Activated CD4-positive, alpha-beta memory T cell treated with anti-CD3 and anti-CD28 coated beads for 36 hours (primary cell): ENCODE results near the gene SNRPA. TPM values are rescaled to one million over a fixed set of nuclear protein-coding genes. Genes with fewer than 3 reads are reported as not detected.
"Not testable (repeated sequence)": the region's sequence is repeated elsewhere in the genome, so short reads cannot be mapped to it uniquely, and the experiment has no call there.

Experiments
- CTCF ChIA-PET: fragments of 350-600 bp; sonication (Branson Sonifier 250); formaldehyde crosslinking; loops from one replicate; lab custom pipeline; 2021; ENCODE audit warnings: antibody characterized with exemption, inconsistent platforms; lab: Charles Lee
- POLR2A ChIA-PET: fragments of 350-600 bp; sonication (Branson Sonifier 250); formaldehyde crosslinking; loops from one replicate; lab custom pipeline; 2021; ENCODE audit warnings: antibody characterized with exemption; lab: Charles Lee
- DNase-seq: peaks from one replicate; pipeline ENCODE4 v3.0.0-alpha.2; 2020
- H3K27ac Mint-ChIP-seq: one replicate; pipeline ENCODE4 v1.8.0; 2021; ENCODE audit warnings: mixed read lengths
- H3K27me3 Mint-ChIP-seq: one replicate; pipeline ENCODE4 v1.8.0; 2021; ENCODE audit warnings: mixed read lengths
- H3K36me3 Mint-ChIP-seq: one replicate; pipeline ENCODE4 v1.8.0; 2021; ENCODE audit warnings: mixed read lengths
- H3K4me1 Mint-ChIP-seq: one replicate; pipeline ENCODE4 v1.8.0; 2021; ENCODE audit warnings: low read depth, mixed read lengths
- H3K4me3 Mint-ChIP-seq: one replicate; pipeline ENCODE4 v1.8.0; 2021; ENCODE audit warnings: mild to moderate bottlenecking, mixed read lengths
- H3K9me3 Mint-ChIP-seq: one replicate; pipeline ENCODE4 v1.8.0; 2021; ENCODE audit warnings: mixed read lengths
- intact Hi-C: fragments of 100-400 bp; cut with micrococcal nuclease; formaldehyde crosslinking; loops from one replicate; pipeline ENCODE4 v1.15.1; 2023
- total RNA-seq, 2 experiments: library from RNA; stranded (reverse); gene quantifications; one replicate each; pipeline ENCODE4 v1.2.3, GENCODE V29; 2021

The SNRPA gene
- total RNA-seq, 2 experiments from 2014 or later = 241 to 253 TPM

DNA sequence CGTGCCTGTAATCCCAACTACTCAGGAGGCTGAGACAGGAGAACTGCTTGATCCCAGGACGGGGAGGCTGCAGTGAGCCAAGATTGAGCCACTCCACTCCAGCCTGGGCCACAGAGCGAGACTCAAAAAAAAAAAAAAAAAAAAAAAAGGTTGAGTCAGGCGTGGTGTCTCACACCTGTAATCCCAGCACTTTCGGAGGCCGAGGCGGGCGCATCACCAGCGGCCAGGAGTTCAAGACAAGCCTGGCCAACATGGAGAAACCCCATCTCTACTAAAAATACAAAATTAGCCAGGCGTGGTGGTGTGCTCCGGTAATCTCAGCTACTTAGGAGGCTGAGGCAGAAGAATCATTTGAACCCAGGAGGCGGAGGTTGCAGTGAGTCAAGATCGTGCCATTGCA is 15.4 kb downstream of the SNRPA start:
- H3K4me3 Mint-ChIP-seq, intact Hi-C loops, H3K27me3 Mint-ChIP-seq, H3K9me3 Mint-ChIP-seq, H3K27ac Mint-ChIP-seq, DNase-seq: not testable (repeated sequence)
- Mint-ChIP-seq H3K4me1 (peaks cover 50% of the 10 kb centered on the region), H3K36me3 (peaks cover 68% of the 10 kb centered on the region)
- POLR2A ChIA-PET = interaction anchor here (0.7 to 0.8 kb wide), 2 partner anchors 10 to 12 kb away, joined by 4 to 5 read pairs; no protein-coding TSS in a partner anchor
- CTCF ChIA-PET = interaction anchor here (1.1 to 1.9 kb wide), 2 partner anchors 39 to 40 kb away, joined by 3 to 6 read pairs; no protein-coding TSS in a partner anchor

DNA sequence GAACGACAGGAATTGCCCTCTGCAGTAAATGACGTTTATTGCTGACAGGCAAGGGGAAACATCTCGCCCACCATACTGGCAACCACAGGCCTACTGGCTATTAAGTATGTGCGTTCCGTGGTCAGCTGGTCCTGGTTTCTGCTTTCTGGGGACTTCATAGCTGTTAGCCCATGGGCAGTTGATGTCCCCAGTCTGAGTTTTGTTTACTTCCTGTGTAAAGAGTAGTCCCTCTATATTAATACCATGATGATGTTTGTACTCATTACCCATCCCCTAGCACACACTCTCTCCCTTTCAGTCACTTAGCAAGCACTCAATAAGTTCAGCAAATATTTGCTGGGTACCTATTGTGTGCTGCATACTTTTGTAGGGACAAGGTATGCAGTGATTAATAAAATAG is 17.9 kb downstream of the SNRPA start:
- peaks cover 4% of the 10 kb centered on the region for H3K9me3 Mint-ChIP-seq
- peaks cover 45% of the 10 kb centered on the region for H3K36me3 Mint-ChIP-seq
- H3K27ac Mint-ChIP-seq = no peak overlapping the region
- POLR2A ChIA-PET = no interaction called here
- no peaks in the 10 kb centered on the region for H3K27me3 Mint-ChIP-seq
- intact Hi-C loops = no loop called here
- H3K4me1 Mint-ChIP-seq = peaks cover 29% of the 10 kb centered on the region
- CTCF ChIA-PET = no interaction called here
- H3K4me3 Mint-ChIP-seq = no peak overlapping the region
- DNase-seq = no peak

DNA sequence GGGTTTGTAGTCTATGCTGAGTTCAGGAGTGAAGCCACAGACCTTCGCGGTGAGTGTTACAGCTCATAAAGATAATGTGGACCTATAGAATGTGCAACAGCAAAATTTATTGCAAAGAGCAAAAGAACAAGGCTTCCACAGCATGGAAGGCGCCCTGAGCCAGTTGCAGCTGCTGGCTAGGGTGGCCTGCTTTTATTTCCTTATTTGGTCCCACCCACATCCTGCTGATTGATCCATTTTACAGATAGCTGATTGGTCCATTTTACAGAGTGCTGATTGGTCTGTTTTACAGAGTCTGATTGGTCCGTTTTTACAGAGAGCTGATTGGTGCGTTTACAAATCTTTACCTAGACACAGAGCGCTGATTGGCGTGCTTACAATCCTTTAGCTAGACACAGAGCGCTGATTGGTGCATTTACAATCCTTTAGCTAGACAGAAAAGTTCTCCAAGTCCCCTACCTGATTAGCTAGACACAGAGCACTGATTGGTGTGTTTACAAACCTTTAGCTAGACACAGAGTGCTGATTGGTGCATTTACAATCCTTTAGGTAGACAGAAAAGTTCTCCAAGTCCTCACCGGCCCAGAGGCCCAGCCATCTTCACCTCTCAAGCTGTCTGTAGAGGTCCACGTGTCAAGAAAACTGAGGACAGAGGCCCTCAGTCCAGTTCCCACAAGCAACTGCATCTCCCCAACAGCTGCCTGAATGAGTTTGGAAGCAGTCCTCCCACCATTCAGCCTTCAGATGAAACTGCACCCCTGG is 20.3 kb downstream of the SNRPA start:
- peaks cover 24% of the 10 kb centered on the region for H3K36me3 Mint-ChIP-seq
- H3K27ac Mint-ChIP-seq, H3K4me3 Mint-ChIP-seq, DNase-seq, H3K27me3 Mint-ChIP-seq, H3K9me3 Mint-ChIP-seq, intact Hi-C loops: not testable (repeated sequence)
- CTCF ChIA-PET = interaction anchor here (1.1 kb wide), 1 partner anchor 36 kb away, joined by 4 read pairs; no protein-coding TSS in a partner anchor
- POLR2A ChIA-PET = interaction anchor here (1.5 kb wide), 1 partner anchor 21 kb away, joined by 7 read pairs; the partner anchor contains the start of gene ACTMAP
- H3K4me1 Mint-ChIP-seq = peaks cover 15% of the 10 kb centered on the region

DNA sequence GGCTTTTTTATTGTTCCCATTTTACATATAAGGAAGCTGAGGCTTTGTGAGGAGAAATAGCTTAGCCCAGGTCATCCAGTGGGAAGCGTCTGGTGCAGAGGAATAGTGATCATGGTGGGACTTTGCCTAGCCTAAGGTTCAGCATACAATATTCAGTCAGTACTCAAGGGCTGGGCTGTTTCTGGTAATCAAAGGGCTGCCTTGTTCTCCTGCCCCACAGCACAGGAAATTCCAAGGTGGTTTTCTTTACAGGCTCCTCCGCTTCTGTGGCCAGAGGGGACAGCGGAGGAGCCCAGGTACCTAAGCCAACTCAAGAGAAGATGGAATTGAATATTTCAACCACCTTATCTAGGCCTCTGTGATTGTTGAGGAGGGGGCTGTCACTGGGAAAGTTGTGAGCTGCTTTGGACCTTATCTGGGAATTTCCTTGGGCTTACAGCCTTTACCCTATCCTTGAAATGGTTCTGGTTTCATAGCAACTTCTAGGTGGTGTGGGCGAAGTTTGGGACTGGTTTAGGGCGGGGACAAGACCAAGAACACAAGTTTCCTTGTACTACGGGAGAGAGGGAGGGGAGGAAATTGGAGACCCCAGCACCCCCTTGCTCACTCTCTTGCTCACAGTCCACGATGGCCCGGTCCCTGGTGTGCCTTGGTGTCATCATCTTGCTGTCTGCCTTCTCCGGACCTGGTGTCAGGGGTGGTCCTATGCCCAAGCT is 24.1 kb downstream of the SNRPA start, which contains the start of gene MIA:
MIA (plus strand) TSS at position 606 of the 716 bp plus-strand sequence; CDS start at position 628, 22 bp downstream.
- Mint-ChIP-seq H3K9me3 (peaks cover 4% of the 10 kb centered on the region), H3K4me3 (no peak within 1 kb of the TSS), H3K4me1 (peaks cover 35% of the 10 kb centered on the region), H3K36me3 (peaks cover 9% of the 10 kb centered on the region), H3K27me3 (no peaks in the 10 kb centered on the region), H3K27ac (peak within 1 kb of the TSS; percentile 38)
- ChIA-PET POLR2A (no interaction called here), CTCF (no interaction called here)
- no peak for DNase-seq
- intact Hi-C loops = no loop called here

DNA sequence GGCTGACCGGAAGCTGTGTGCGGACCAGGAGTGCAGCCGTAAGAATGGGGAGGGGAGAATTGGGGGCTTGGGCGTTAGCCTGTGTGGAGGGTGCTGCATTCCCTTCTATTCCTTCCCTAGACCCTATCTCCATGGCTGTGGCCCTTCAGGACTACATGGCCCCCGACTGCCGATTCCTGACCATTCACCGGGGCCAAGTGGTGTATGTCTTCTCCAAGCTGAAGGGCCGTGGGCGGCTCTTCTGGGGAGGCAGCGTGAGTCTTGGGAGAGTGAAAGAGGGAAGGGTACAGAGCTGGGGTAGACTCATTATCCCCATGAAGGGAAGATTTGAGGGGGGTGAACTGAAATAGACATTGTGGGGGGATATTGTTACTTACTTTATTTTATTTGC is 24.6 kb downstream of the SNRPA start:
- H3K4me3 Mint-ChIP-seq = no peak overlapping the region
- H3K4me1 Mint-ChIP-seq = peaks cover 38% of the 10 kb centered on the region
- no peak for DNase-seq
- CTCF ChIA-PET = no interaction called here
- H3K9me3 Mint-ChIP-seq = peaks cover 4% of the 10 kb centered on the region
- POLR2A ChIA-PET = interaction anchor here (1.0 to 3.9 kb wide), 2 partner anchors 9 to 20 kb away, joined by 4 to 31 read pairs; no protein-coding TSS in a partner anchor
- intact Hi-C loops = no loop called here
- H3K27ac Mint-ChIP-seq = peak overlapping the region; percentile 38
- peaks cover 5% of the 10 kb centered on the region for H3K36me3 Mint-ChIP-seq
- H3K27me3 Mint-ChIP-seq = no peaks in the 10 kb centered on the region

DNA sequence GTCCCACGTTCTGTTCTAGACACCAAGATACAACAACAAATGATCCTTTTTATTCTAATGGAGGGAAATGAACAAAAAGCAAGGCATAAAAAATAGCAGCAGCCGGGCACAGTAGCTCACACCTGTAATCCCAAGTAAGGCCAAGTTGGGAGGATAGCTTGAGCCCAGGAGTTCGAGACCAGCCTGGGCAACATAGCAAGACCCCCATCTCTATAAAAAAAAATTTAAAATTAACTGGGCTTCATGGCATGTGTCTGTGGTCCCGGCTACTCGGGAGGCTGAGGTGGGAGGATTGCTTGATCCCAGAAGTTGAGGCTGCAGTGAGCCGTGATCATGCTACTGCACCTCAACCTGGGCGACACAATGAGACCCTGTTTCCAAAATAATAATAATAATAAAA is 25.4 kb downstream of the SNRPA start:
- H3K36me3 Mint-ChIP-seq = peaks cover 2% of the 10 kb centered on the region
- H3K4me1 Mint-ChIP-seq = peaks cover 37% of the 10 kb centered on the region
- no peak overlapping the region for H3K27ac Mint-ChIP-seq
- intact Hi-C loops = no loop called here
- CTCF ChIA-PET = interaction anchor here (1.3 to 3.0 kb wide), 4 partner anchors 10 to 113 kb away, joined by 3 to 37 read pairs (median 9); no protein-coding TSS in a partner anchor
- no peaks in the 10 kb centered on the region for H3K27me3 Mint-ChIP-seq
- H3K4me3 Mint-ChIP-seq = no peak overlapping the region
- no peak for DNase-seq
- POLR2A ChIA-PET = interaction anchor here (1.0 to 3.9 kb wide), 5 partner anchors 10 to 85 kb away, joined by 4 to 54 read pairs (median 23); partner anchors contain the start of genes ACTMAP, EGLN2 and SNRPA
- no peaks in the 10 kb centered on the region for H3K9me3 Mint-ChIP-seq

DNA sequence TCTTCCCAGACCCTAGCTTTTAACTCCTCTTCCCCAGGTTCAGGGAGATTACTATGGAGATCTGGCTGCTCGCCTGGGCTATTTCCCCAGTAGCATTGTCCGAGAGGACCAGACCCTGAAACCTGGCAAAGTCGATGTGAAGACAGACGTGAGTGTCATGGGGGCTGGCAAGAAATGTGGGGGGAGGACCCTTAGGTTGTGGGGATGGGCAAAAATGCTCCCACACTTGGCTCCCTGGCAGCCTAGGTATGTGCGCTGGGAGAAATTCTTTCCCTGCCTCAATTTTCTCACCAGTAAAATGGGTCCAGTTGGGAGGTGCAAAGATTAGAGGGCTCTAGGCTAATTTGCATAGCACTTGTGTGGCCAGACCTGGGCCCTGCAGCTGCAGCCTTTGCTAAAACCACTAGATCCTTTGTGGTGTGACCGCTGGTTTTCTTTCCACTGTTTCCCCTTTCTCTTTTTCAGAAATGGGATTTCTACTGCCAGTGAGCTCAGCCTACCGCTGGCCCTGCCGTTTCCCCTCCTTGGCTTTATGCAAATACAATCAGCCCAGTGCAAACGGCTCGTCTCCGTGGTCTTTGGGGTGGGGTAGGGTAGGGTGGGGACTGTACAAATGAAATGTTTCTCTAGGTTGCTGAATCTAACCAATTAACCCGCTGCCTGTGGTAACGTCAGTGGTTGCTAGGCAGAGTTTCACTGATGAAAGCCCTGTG is 26.1 kb downstream of the SNRPA start:
- H3K27ac Mint-ChIP-seq = peak overlapping the region; percentile 92
- H3K4me1 Mint-ChIP-seq = peaks cover 37% of the 10 kb centered on the region
- intact Hi-C loops = loop anchor here (1.0 kb wide), 2 partner anchors 22 to 61 kb away; partner anchors contain the start of gene COQ8B
- POLR2A ChIA-PET = interaction anchor here (1.1 to 3.9 kb wide), 10 partner anchors 21 to 486 kb away, joined by 4 to 54 read pairs (median 10); partner anchors contain the start of genes ACTMAP, COQ8B, EGLN2 and ITPKC
- CTCF ChIA-PET = interaction anchor here (0.9 to 3.0 kb wide), 12 partner anchors 9 to 532 kb away, joined by 3 to 38 read pairs (median 8); partner anchors contain the start of genes ACTMAP and EGLN2
- DNase-seq = peak; percentile 96
- no peaks in the 10 kb centered on the region for H3K9me3 Mint-ChIP-seq
- peaks cover 6% of the 10 kb centered on the region for H3K36me3 Mint-ChIP-seq
- peak overlapping the region; percentile 91 for H3K4me3 Mint-ChIP-seq
- no peaks in the 10 kb centered on the region for H3K27me3 Mint-ChIP-seq

DNA sequence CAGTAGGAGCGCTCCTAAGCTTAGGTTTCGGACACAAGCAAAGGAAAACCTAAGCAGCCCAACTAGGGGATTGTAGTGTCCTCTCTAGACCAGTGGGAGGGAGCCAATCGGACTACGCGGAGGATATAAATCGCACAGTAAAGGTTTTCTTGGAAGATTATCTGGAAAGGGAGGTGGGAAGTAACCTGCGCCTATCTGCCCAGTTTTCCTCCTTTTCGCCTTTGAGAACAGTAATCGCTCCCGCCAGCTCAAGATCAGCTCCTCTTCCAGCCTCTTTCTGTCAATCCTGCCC is 26.6 kb downstream of the SNRPA start:
- CTCF ChIA-PET = interaction anchor here (0.9 to 3.0 kb wide), 13 partner anchors 9 to 531 kb away, joined by 3 to 38 read pairs (median 8); partner anchors contain the start of genes ACTMAP and EGLN2
- POLR2A ChIA-PET = interaction anchor here (0.9 to 3.9 kb wide), 12 partner anchors 16 to 486 kb away, joined by 3 to 54 read pairs (median 5); partner anchors contain the start of genes ACTMAP, COQ8B, EGLN2 and ITPKC
- peak overlapping the region; percentile 91 for H3K4me3 Mint-ChIP-seq
- H3K36me3 Mint-ChIP-seq = peaks cover 8% of the 10 kb centered on the region
- H3K27me3 Mint-ChIP-seq = no peaks in the 10 kb centered on the region
- H3K4me1 Mint-ChIP-seq = peaks cover 37% of the 10 kb centered on the region
- no peaks in the 10 kb centered on the region for H3K9me3 Mint-ChIP-seq
- intact Hi-C loops = loop anchor here (1.0 kb wide), 2 partner anchors 22 to 61 kb away; partner anchors contain the start of gene COQ8B
- DNase-seq = no peak
- H3K27ac Mint-ChIP-seq = peak overlapping the region; percentile 92

DNA sequence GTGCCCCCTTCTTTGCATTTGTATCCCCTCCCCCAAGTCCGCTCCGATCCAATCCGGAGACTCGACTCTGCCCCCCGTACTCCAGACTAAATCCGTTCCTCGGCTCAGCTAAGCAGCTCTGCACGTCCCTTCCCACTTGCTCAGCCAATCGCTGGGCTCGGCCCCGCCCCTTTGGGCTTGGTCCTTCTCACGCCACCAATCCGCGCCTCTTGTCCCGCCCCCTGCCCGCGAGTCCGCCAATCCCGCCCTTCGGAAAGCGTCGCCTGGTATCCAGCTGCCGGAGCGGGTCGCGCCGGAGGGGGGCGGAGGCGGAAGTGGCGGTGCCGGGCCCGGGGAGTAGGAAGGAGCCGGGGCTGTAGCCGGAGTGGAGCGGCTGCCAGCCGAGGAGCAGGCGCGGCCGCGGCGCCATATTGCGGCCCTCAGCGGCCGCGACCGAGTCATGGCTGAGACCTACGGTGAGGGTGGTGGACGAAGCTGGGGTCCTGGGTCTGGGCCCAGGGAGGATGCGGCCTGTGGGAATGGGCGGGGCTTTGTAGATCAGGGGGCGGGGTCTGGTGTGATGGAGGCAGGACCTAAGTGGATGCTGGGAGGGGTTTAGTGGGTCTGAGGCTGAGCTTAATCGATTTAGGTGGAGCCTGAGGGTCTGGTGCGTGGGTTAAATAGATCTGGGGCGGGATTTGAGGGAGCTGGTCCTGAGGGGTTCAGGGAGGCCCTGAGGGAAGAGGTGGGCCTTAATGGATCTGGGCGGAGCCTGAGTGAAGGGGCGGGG is 27.1 kb downstream of the SNRPA start, which contains the start of gene RAB4B:
RAB4B (plus strand) TSS at position 311 of the 769 bp plus-strand sequence; CDS start at position 440, 129 bp downstream.
- POLR2A ChIA-PET = interaction anchor here (0.9 to 3.9 kb wide), 14 partner anchors 15 to 485 kb away, joined by 3 to 54 read pairs (median 5); partner anchors contain the start of genes ACTMAP, COQ8B, EGLN2 and ITPKC
- peak; percentile 100 for DNase-seq
- Mint-ChIP-seq H3K27me3 (no peaks in the 10 kb centered on the region), H3K9me3 (no peaks in the 10 kb centered on the region), H3K27ac (peak within 1 kb of the TSS; percentile 92), H3K4me3 (peak within 1 kb of the TSS; percentile 91), H3K36me3 (peaks cover 8% of the 10 kb centered on the region), H3K4me1 (peaks cover 37% of the 10 kb centered on the region)
- CTCF ChIA-PET = interaction anchor here (0.9 to 3.0 kb wide), 14 partner anchors 18 to 531 kb away, joined by 3 to 38 read pairs (median 7); partner anchors contain the start of genes ACTMAP and EGLN2
- intact Hi-C loops = loop anchor here (1.0 to 2.0 kb wide), 7 partner anchors 20 to 163 kb away; partner anchors contain the start of genes ACTMAP and COQ8B

DNA sequence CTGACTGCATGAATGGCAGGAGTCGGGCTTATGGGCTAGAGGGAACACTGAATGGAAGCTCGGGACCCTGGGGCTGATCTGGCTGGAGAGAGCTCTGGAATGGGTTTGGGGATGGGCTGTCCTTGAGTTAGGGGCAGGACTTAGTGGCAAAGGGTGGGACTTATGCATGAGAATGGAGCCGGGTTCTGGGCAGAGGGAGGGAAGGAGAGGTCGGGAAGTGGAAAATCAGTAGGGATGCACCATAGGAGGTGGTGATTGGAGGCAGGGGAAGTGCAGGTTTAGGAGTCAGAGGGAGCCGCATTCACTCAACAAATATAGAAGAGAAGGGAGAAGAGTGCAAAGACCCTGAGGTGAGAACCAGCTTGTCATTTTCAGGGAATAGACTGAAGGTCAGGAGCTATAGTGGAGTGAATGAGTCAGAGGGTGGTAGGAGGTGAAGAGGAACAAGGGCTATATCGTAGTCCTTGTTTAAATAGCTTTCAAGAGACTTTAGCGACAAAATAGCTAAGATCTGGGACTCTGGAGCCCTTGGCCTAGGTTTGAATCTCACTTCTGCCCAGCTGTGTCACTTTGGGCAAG is 27.8 kb downstream of the SNRPA start:
- ChIA-PET POLR2A (interaction anchor here (0.9 to 3.9 kb wide), 9 partner anchors 14 to 485 kb away, joined by 3 to 54 read pairs (median 14); partner anchors contain the start of genes ACTMAP, COQ8B, EGLN2 and ITPKC), CTCF (interaction anchor here (0.5 to 3.0 kb wide), 10 partner anchors 12 to 144 kb away, joined by 3 to 38 read pairs (median 9); partner anchors contain the start of genes ACTMAP and EGLN2)
- peaks cover 37% of the 10 kb centered on the region for H3K4me1 Mint-ChIP-seq
- no peaks in the 10 kb centered on the region for H3K27me3 Mint-ChIP-seq
- peak overlapping the region; percentile 91 for H3K4me3 Mint-ChIP-seq
- no peak for DNase-seq
- H3K36me3 Mint-ChIP-seq = peaks cover 8% of the 10 kb centered on the region
- intact Hi-C loops = loop anchor here (1.0 to 2.0 kb wide), 5 partner anchors 20 to 164 kb away; partner anchors contain the start of gene ACTMAP
- no peaks in the 10 kb centered on the region for H3K9me3 Mint-ChIP-seq
- H3K27ac Mint-ChIP-seq = peak overlapping the region; percentile 92
